GM21576 (cell line): ENCODE measurements around the gene TOP3B.

ENCODE experiments used
- ATAC-seq: cut with Tn5 transposase; IDR thresholded peaks from one replicate; pipeline ENCODE4 v1.9.1; 2021; ENCODE audit warnings: mild to moderate bottlenecking, moderate library complexity; ENCODE audit not compliant: unreplicated experiment

The TOP3B gene

DNA sequence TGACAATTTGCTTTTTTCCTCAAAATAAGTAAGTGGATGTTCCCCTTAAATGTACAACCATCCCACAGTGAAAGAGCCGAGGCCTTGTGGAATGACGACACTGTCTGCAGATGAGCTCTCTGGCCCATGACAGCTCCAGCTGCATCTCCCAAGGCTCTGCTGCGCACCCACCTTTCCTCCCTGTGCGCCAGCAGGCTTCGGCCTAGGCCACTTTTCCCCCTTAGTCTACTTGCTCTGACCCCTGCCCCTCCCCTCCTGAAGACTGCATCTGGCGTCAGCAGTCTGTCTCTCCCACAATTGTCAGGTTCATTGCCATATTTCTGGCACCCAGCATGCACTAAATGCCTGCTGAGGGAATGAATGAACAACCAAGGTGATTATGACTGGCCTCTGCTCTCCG is 2.0 kb downstream of the TOP3B start:
- ATAC-seq: no peak

DNA sequence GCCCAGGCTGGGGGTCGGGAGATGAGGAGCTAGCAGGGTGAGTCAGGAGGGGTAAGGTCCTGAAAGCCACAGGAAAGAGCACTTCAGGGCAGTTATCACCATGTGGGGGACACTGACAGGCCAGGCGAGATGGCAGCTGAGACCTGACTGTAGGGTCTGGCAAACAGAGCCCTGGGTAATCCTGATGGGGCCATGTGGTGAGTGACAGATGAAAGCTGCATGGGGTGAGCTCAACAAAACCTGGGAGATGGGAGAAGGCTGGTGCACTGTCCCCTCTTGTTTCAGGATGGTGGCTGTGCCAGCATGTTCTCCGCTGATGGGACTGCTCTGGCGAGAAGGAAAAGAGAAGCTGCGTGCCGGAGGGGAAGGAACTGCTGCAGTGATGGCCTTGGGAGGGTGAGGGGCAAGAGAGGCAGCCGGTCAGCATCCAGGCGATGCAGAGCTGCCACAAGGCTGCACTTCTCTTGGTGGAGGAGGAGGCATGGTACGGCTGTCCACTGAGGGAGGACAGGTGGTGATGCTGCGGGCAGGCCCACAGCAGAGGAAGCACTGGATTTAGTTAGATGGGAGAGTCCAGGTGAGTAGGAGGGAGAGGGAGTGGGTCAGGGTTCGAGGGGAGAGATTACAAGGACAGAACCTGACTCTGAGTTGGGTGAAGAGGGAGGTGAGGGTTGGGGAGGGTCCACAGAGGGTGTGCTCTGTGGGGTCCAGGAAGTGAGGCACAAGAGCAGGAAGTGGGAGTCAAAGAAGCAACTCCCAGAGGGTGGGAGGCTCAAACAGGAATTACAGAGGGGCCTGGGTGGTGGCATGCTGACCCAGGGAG is 3.8 kb downstream of the TOP3B start:
- no peak for ATAC-seq

DNA sequence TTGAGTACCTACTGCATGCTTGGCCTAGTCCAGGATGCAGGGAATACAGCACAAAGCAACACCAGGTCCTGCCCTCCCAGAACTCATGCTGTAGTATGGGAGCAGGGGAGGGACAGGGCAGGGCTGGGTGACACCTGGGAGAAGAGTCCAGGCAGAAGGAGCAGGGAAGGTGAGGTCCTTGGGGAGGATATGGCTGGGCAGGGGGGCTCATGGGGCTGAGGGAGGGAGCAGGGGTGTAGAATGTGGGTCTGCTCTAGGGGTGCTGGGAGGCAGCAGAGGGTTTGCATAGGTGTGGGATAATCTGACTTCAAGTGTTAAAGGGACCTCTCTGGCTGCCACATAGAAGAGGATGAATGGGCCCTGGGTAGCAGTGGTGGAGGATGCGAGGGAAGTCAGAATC is 4.8 kb downstream of the TOP3B start:
- ATAC-seq: no peak

DNA sequence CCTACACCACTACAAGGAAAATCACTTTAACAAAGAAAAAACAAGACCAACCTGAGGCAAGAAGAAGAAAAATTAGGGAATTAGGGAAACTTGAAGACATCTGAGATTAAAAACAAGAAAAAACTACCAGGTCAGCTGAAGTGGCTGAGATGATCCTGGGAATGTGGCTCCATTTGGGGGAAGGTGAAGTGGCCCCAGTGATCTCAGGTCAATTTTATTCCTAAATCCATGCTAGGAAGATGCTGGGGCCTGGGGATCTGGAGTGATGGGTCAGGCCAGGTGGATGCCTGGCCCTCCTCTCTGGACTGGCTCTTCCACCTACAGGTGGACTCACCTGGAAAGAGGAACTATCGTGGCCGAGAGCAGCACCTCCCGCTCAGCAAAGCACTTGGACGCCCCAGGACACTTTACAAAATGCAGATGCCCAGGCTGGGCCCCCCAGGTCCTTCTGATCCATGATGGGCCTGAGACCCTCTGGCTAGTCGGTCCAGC is 6.7 kb downstream of the TOP3B start:
- ATAC-seq: no peak

DNA sequence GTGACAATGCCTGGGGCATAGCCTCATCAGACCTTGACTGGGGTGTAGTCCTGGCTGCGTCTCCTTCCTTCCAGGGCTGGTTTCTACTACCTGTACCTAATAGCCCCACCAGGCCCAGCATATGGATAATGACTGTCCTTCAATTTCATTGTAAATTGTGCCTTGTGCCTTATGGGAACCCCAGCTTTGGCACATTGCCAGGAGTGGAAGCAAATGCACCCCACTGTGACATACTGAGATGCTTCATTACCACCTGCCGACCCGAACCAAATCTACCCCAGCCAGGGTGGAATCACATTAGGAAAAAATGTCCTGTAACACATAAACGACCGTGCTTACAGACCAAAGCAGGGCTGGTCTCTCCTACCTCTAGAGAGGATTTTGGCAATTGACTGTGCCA is 7.3 kb downstream of the TOP3B start:
- ATAC-seq: no peak

DNA sequence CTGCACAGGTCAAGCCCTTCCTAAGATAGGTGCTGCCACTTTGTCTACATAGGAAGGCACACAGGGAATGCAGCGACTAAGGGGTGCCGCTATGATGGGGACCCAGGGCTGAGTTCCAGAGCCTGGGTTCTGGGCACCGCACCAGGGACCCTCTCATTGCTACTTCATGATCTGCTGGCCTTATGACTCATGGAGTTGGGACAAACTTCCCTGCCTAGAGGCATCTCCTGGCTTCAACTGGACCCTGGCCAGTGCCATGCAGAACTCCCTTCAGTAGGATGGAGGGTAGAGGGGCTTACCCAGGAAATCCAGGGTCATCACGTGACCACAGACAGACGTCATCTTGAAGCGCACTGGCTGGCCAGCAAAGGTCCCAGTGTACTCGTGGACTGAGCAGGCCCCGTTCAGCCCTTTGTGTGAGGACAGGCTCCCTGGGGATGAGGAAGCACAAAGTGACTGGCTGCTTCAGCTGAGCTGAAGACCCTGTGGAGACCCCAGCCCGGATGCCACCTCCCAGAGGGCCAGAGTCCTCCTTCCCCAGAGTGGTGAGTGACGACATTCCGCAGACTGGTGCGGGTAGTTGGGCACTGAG is 8.4 kb downstream of the TOP3B start:
- ATAC-seq: no peak

DNA sequence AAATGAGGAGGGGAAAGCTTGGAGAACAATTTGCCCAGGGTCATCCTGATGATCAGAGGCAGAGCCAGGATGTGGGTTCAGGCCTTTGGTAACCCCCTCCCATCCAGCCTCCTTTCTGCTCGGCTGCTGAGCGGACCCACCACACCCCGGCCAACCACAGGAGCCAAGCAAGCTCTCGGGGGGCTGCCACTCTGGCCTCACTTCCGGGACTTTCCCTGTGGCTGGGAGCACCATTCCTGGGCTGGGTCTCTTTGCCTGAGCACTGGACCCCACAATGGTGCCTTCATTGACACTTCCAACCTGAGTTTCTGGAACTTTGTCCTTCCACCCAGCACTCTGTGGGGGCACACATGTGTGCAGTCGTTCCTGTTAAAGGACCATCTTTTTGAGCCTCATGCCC is 9.8 kb downstream of the TOP3B start:
- ATAC-seq: no peak

DNA sequence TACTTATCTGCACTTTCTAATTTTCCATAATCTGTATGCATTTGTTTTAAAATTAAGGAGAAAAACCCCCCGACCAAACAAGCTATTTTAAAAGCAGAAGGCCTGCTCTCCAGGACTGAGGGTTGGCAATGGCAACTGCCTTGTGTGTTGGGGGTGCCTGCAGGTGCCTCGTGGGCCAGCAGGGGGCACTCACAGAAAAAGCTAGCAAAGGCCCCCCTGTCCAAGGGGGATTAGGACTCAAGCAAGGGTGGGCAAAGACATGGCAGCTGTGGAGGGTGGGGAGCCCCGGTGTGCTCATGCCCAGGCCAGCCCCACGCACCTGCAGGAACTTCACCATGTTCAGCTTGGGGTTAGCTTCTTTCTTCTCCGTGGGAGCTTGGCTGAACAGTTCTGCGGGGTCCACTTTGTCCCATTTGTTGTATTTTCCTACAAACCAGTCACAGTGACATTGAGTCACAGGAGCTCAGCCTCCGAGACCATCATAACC is 10.3 kb downstream of the TOP3B start:
- no peak for ATAC-seq

DNA sequence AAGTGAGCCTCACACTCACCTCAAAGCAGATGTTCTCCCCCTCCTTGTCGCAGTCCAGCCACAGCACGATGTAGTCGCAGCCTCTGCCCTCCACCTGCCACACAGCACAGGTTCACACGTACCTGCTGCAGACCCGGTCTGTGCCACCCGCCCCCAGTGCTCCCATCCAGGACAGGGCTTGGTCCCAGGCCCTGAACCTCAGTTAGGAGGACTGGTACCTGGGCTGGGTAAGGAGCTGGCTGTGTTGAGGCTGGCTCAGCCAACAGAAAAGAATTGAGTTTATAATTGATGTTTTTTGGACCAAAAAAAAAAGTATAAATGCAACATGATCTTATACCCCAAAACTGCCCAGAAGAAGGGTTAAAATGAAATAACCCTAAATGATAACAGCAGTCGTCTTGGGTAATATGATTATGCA is 10.7 kb downstream of the TOP3B start:
- ATAC-seq: no peak

DNA sequence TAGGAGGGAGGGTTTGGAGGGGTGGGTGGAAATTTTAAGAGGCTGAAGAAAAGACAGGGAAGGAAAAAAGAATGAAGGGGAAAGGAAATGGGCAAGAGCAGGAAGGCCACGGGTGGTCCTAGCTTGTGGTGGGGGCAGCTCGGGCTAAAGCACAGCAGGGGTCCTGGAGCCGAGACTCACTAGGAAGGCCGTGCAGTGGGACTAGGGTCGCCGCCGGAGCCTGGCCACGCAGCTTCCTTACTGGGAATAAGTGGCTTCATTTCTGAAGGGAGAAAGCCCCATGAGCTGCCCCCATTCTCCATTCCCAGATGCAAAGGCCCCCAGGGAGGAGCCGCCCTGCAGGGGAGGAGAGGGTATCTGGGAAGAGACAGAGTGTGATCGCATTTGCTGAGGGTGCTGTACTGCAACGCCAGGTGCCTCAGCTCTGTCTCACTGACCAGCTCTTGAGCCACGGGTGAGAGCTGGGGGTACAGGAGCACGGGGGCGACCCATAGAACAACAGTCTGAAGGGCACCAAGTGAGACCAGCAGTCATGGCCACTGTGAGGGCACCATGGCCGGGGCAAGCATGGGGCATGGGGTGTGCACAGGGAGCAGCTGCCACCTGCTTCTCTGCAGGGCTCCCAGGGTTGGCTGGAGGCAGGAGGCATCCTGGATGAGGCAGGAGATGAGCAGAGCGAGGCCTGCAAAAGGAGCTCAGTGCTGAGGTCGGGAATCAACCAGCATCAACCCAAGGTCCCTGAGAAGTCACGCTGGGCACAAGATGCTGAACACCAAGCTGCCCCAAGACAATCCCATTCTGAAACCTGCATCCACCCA is 11.6 kb downstream of the TOP3B start:
- ATAC-seq: no peak

DNA sequence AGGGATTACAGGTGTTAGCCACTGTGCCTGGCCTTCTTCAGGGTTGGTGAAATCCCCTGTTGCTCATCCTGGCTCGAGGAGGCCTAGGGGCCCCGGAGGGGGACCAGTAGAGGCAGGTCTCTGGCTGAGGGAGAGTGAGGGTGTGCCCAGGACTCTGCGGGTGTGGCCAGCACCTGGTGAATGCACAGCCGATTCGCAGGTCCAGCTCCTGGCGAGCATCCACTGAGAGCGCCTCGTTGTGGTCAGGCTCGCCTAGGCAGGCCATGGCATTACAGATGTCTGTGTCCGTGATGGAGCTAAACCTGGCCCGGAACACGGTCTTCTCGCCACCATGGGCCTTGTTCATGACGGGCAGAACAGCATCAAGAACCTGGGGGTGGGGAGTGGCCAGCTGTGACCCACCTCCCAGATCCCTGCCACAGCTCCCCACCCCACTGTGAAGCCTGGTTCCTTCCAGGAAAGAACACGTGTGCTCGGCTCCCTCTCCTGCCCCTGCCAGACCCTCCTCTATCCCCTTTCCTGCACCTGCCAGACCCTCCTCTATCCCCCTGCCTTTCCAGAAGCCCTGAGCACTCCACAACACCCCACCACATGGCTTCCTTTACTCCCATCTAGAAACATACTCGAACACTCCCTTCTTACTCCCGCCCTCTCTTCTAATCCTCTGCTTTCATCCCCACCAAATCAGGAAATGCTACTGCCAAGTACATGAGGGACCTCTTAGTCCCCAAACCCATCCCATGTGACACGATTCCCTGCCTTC is 12.4 kb downstream of the TOP3B start:
- ATAC-seq: no peak

DNA sequence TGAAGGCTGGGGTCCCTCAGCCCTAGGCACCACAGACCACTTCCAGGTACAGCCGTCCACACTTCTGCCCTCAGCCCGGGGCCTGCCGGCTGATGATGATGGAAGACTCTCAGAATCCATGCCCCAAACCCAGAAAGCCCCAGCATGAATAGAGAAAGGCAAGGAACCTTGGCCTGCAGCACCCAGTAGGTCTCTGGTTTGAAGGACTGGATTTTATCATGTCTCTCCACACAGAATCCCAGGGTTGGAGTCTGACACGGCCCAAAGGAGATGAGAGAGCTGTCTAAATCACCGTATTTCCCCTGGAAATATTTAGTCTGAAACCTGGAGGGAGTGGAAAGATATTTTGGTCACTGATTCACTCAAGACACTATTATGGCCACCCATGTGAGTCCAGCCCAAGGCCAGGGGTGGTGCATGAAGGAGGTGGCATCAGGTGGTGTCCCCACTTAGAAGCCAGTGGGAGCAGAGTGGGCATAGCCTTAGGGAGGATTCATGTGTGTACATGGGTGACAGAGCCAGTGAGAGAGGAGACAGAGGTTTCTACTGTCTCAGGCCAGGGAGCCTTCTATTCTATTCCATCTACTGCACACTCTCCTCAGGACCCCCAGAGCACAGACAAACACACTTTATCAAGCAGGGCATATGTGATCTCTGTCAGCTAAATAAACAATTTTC is 14.0 kb downstream of the TOP3B start:
- no peak for ATAC-seq

DNA sequence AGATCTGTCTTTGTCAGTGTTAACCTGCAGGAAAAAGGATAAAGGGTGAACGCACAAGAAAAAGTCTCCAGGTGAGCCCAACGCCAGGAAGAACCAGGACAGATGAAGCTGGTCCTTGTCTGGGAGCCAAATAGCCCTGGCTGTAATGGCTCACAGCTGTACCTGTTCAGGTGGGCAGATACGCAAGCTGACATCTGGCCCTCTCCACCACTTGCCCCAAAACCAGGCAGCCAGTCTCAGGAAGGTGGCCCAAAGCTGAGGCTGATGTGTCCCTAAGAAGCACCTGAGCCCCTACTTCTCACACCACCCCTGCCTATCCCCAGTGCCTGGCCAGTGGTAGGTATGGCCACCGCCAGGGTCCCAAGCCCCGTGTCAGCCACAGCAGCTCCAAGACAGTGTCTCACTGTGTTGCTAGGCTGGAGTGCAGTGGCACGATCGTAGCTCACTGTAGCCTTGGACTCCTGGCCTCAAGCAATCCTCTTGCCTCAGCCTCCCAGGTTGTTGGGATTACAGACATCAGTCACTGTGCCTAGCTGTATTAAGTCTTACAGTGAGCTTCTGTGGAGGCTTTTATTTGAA is 14.8 kb downstream of the TOP3B start:
- no peak for ATAC-seq

DNA sequence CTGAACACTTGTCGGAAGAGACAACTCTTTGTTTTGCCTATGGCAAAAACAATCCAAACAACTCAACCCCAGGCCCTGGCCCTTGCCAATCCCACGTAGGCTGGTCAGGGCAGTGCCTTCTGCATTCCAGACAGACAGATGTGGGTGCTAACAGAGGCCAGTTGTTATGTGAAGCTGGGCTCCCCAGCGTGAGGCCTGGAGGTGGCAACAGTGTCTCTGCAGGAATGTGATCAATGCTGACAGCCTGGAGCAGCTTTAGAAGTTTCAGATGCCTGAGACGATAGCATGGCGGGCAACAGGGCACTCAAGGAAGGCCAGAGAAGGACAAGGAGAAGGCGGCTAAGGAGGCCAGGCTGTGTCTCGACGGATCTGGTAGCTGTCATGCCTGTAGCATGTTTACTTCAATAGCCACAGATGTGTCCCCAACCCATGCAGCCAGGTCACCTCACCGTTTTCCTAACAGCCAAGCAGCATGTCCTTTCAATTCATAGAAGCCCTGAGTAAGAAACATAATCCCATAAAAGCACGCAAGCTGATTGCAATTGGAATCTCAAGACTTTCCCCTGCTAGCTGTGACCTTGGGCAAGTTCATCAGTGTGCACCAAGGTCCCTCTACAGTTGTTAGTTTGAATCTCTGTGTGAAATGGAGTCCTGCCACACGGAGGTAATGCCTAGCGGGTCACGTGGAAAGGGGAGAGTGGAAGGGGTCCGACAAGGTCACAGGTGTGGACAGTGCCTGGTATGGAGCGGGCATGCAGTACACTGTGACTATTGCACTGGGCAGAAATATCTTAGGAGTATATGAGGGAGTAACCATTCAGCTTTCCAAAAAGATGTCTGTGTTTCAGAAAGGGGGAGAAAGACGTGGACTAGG is 15.7 kb downstream of the TOP3B start:
- ATAC-seq: no peak

DNA sequence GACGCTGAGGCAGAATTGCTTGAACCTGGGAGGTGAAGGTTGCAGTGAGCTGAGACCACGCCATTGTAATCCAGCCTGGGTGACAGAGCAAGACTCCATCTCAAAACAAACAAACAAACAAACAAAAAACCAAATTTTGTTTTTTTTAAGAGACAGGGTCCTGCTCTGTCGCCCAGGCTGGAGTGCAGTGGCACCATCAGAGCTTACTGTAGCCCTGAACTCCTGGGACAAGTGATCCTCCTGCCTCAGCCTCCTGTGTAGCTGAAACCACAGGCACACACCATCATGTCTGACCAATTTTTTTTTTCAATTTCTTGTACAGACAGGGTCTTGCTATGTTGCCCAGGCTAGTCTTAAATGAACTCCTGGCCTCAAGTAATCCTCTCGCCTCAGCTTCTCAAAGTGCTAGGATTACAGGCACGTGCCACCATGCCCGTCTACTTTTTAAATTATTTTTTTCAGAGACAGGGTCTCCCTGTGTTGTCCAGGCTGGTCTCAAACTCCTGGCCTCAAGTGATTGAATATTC is 16.8 kb downstream of the TOP3B start:
- ATAC-seq: no peak

DNA sequence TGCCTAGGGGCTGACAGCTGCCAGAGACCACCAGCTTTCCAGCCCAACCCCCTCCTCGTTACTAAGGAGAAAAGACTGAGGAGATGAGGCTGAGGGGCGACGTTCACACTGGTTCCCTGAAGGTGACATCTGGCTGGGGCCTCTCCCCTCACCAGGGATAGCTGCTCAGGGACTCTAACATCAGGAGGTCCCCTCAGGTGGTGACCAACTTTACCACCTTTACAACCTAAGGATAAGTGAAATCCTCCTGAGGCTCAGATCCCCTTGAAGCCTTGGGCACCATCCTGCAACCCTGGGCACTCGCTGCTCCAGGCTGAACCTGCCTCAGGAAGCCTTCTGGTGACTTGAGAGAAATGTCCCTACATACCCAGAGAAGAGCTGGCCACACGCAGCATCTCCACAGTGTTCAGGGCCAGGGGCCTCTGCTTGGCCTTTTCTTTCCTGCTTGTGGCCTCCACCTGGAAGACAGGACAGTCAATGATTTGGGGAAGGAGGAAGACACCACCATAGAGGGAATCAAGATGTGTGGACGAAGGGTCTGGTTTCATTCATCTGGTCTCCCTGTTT is 17.6 kb downstream of the TOP3B start:
- ATAC-seq: no peak

DNA sequence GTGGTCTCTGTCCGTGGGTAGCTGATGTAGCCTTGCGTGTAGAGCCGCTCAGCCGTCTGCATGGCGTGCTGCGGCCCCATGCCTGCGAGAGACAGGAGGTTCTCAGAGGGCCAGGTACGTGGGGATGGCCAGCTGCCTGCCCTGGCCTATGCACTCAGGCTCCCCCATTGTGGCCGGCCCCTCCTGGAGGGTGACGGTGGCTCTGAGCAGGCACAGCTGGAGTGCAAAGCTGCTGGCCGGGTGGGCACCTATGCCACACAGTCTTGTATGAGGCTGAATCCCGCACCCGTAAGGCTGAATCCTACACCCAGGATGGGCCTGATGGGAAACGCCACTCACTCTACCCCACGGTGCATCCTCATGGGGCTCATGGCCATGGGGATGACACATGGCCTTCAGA is 18.4 kb downstream of the TOP3B start:
- ATAC-seq: no peak

DNA sequence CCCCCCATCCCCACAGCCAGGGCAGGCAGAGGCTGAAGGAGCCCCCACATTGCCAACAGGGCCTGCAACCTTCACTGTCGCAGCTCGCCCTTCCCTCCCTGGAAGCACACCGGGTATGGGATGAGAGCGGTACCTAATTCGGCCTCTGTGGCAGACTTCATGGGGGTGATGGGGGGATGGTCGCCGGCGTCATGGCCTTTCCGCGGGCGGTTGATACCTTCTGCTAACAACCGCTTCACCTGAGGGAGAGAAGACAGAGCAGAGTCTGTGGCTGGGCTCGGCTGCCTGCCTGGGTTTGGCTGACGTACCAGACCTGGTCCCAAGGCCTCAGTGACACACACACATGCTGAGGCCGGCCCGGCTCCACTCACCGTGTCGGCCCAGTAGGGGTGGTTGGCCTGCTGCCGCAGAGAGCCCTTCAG is 18.8 kb downstream of the TOP3B start:
- no peak for ATAC-seq
